Hematopoietic multipotent progenitor cell treated with erythropoietin and hydrocortisone succinate and interleukin-3 and kit ligand, for 17 days (in vitro differentiated cells): Measurements from ENCODE around the gene EZH1.
A peak's percentile ranks its signal among the peaks of the same experiment; 100 is the strongest.

Source experiments
- DNase-seq: peaks from one replicate; pipeline ENCODE4 v3.0.0-alpha.2; 2015; ENCODE audit warnings: low spot score

The EZH1 gene

GRCh38 chr17:42682722-42683403 lies 62.0 kb downstream of the EZH1 start:
- DNase-seq, result no peak

- no peak for DNase-seq
These were observed 62.7 kb downstream of the EZH1 start, which contains the start of gene CNTNAP1 for GRCh38 chr17:42681976-42682721. Gene CNTNAP1, plus strand, starts transcription at chr17:42682531. Its CDS starts 299 bp downstream, at chr17:42682830.

GRCh38 chr17:42680331-42680808 lies 64.5 kb downstream of the EZH1 start:
- DNase-seq, result no peak

DNA sequence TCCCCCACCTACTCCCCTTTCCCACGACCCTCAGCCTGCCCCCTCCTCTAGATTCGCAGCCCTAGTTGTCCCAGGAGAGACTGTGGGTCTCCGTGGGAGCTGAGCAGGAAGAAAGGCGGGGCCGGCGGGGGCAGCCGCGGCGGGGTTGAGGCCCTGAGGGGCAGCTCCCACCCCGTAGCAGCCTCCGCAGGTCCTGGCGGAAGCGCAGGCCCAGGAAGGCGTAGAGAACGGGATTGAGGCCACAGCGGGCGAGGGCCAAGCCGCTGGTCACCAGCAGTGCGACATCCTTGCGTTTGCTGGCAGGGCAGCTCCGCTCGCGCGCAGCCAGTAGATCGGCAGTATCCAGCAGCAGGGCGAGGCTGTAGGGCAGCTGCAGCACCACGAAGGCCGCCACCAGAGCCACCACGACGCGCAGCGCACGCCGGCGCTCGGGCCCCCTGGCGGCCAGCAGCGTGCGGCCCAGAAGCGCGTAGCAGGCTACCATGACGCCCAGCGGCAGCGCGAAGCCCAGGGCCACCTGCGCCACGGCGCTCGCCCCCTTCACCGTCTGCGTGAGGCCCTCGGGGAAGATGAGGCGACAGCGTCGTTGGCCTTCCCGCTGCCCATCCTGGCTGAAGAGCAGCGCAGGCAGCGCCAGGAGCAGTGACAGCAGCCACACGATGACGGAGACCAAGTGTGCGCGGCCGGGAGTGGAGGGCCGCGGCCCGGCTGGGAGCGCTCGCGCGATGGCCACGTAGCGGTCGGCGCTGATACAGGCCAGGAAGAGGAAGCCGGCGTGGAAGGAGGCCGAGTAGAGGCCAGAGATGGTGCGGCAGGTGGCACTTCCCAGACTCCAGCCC lies 65.1 kb downstream of the EZH1 start:
- DNase-seq, result peak; percentile 85

- peak; percentile 49 for DNase-seq
These were observed 65.8 kb downstream of the EZH1 start for GRCh38 chr17:42678951-42679491.

DNA sequence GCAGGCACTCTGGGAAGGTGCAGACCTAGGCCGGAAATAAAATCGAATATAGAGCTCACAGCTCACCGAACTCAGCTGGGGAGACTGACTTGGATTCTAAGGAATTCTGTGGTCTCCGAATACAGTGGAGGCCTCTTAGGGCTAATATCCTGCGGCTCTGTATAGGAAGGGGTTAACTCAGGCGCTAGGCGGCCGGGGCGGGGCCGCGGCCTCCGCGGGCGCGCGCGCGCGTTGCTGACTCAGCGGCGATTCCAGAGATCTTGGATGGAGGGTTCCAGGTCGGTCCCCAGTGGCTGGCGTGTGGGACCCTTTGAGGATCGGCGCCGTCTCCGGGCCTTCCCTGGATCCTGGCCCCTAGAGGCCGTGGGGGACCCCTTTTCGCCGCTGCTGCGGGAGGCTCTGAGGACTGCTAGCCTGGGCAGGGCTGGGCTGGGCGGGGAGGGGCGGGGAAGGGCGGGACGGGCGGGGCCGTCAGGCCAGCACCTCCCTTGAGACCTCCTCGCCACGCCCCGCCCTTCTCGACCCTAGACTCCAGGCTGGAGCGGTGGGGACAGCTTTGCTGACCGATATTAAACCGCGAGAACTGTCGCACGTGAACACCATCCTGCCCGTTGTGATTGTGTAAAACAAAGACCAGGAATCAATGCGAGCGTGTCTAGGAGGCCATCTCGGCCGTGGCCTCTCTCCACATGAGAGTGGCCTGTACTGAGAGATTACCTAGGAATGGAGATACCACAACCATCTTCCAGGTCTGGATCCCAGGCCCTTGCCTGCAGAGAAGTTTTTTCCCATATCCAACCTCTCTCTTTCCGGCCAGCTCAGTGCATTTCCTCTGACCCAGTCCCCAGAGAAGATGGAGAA lies 66.7 kb downstream of the EZH1 start:
- DNase-seq, result peak; percentile 84

DNA sequence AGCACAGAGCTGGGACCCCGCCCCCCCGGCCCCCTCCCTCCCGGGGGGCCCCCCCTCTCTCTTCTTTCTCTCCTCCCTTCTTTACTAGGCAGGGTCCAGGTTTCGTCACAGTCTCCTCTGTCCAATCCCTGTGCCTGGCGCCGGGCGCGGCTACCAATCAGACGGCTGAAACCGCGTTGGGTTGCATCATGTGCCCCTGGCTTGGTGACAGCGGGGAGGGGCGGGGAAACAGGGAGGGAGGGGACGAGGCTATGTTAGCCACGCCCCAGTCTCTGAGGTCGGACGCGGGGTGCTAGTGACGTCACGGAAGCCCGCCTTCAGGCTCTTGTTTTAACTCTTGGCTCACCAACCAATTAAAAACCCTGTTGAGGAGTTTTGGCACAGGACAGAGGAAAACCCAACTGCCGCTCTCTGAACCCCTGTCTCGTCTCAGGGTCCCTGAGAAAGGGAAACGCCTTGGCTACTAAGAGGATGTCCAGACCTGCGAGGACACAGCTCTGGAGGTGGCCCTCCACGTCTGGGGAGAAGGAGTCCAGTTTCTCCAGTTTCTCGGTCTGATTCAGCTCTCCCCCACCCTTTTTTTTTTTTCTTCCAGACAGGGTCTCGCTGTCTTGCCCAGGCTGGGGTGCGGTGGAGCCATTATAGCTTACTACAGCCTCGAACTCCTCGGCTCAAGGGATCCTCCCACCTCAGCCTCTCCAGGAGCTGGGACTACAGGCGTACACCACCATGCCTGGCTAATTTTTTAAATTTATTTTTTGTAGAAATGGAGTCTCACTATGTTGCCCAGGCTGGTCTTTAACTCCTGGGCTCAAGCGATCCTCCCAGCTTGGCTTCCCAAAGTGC lies 67.6 kb downstream of the EZH1 start:
- peak; percentile 99 for DNase-seq

DNA sequence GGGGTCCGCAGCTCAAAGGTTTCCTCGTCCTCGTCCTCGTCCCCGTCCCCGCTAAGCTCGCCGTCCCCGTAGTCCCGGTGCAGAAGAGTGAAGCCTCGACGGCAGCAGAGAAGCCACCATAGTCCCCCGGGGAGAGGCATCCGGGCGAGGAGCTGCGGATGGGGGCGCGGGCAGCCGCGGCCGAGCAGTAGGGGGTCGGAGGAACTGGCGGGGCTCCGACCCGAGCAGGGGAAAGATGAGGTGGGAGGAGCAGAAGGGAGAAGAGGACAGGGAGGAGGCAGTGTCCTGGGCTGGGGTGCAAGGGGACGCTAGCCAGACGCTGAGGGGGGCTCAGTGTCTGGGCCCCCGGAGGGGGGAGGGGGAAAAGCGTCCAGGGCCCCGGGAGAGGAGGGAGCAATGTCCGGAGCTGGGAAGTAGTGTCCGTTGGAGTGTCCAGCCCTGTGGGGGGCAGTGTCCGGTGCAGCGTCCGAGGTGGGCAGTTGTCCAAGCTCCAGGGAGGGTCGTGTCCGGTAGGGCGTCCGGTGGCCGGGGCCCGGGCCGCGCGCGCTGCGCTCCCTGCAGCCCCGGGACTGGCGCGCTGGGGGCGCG lies 68.3 kb downstream of the EZH1 start, which contains the start of gene PLEKHH3:
TSS of gene PLEKHH3 (minus strand) at position 571 of the 588 bp plus-strand sequence. CDS start at position 140, 431 bp downstream.
- no peak for DNase-seq

DNA sequence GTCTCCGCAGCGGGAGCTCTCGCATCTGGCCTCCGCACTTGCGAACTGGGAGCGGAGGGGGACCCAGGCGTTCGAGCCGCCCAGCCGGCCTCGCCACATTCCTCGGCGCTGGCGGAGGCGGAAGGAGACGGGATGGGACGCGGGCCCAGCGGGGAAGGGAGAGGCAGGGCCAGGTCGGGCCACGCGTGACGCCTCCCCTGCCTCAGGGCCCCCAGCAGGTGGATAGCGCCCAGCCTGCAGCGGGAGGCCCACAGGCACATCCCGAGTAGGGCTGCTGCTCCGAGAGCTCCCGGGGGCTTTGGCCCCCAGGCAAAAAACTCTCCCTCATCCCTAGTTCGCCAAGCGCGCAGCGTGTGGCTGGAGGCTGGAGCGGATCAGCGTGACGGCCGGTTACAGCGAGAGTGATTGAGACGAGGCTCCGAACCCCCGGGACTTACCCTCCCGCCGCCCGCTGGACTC lies 68.8 kb downstream of the EZH1 start:
- peak; percentile 39 for DNase-seq

DNA sequence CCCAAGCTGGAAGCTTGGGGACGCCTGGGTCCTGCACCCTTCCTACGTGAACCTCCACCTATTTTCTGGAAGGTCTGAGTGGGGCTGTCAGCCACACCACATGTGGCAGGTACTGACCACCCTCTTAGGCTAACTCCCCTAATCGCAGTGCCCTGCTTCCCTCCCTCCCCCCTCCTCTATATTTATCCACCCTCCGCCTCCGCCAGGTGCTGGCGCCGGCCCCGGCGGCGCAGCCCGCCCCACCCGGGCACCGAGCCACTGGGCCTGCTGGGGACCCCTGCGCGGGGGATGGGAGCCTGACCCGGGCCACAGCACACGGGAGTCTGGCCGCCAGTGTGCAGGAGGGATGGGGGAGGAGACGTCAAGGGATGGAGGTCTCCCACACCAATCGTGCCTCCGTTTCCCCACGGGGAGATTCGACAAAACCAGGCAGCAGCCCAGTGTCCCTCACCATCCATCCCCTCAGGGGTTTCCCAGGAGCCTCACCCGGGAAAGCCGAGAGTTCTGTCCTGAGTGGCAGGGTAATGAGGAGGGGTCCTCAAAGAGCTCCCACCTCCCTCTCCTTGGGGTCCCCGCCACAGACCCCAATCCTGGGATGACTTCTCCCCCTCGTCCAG lies 69.4 kb downstream of the EZH1 start:
- DNase-seq, result no peak

- peak; percentile 23 for DNase-seq
These were observed 70.0 kb downstream of the EZH1 start for GRCh38 chr17:42674755-42675347.

GRCh38 chr17:42673885-42674754 lies 70.7 kb downstream of the EZH1 start:
- peak; percentile 65 for DNase-seq

- DNase-seq, result no peak
These were observed 71.5 kb downstream of the EZH1 start for GRCh38 chr17:42673266-42673884.

- DNase-seq, result no peak
These were observed 72.8 kb downstream of the EZH1 start for GRCh38 chr17:42672038-42672437.

- peak; percentile 28 for DNase-seq
These were observed 73.8 kb downstream of the EZH1 start for GRCh38 chr17:42670789-42671657.
